Measurements from ENCODE around the gene LMOD1. TPM values are rescaled to one million over a fixed set of nuclear protein-coding genes. Genes with fewer than 3 reads are reported as not detected.

LMOD1 gene
- total and polyA plus RNA-seq, 5 experiments from 2014 or later: not detected

DNA sequence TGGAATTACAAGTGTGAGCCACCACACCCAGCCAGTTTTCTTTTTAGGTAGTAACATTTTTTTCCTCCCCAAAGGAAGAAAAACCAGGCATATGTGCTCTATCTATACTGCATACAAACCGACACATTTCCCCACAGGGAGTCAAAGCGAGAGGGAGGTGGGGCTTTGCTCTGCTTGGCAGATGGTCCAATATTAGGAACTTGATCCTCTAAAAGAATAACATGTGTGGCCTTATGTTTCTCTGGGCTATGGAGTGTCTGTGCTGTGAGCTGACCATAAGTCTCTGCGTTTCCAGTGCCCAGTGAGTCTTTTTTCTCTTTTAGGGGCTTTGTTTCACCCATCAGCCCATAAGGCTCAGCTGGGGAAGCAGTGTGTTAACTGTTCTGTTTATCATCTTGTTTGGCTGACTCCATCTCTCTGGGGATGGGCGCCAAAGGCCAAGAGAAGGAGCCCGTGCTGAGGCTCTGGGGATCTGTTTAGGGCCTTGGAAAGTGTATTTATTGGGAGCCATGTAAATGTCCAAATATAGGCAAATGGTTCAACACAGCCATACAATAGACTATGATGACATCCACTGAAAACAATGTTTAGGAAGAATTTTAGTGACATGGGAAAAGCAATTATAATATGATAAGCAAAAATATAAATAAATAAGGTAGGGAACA, 20.2 kb downstream of the LMOD1 start:
- H3K4me3 Mint-ChIP-seq: no peak overlapping the region
- H3K27ac Mint-ChIP-seq: no peak overlapping the region
- H3K4me1 Mint-ChIP-seq: peaks cover 0 to 2% (median 0%) of the 10 kb centered on the region in 4 donors
- POLR2A ChIA-PET: interaction anchor here (0.5 kb wide), 1 partner anchor 61 kb away, joined by 4 read pairs; no protein-coding TSS in a partner anchor
- H3K9me3 Mint-ChIP-seq: no peaks in the 10 kb centered on the region
- ATAC-seq: no peak
- no peaks in the 10 kb centered on the region for H3K36me3 Mint-ChIP-seq
- DNase-seq: no peak
- H3K27me3 Mint-ChIP-seq: peaks cover 6 to 18% (median 10%) of the 10 kb centered on the region in 5 donors

DNA sequence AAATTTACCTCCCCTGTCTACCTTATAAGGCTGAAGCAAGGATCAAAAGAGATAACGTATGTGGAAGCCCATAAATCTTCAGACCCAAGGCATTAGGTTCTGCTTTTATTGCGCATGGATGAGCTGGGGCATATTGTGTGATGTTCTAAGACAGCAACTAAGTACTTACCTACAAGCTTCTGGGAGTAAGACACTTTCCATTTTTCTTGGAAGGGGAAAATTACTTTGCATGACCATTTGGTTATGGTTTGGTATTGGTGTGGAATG, 21.1 kb downstream of the LMOD1 start:
- Mint-ChIP-seq H3K36me3 (no peaks in the 10 kb centered on the region), H3K4me1 (peaks cover 0 to 2% (median 0%) of the 10 kb centered on the region in 4 donors), H3K27me3 (peaks cover 7 to 21% (median 10%) of the 10 kb centered on the region in 5 donors), H3K9me3 (no peaks in the 10 kb centered on the region), H3K27ac (no peak overlapping the region), H3K4me3 (no peak overlapping the region)
- DNase-seq (no peak), ATAC-seq (no peak)
- POLR2A ChIA-PET: no interaction called here

DNA sequence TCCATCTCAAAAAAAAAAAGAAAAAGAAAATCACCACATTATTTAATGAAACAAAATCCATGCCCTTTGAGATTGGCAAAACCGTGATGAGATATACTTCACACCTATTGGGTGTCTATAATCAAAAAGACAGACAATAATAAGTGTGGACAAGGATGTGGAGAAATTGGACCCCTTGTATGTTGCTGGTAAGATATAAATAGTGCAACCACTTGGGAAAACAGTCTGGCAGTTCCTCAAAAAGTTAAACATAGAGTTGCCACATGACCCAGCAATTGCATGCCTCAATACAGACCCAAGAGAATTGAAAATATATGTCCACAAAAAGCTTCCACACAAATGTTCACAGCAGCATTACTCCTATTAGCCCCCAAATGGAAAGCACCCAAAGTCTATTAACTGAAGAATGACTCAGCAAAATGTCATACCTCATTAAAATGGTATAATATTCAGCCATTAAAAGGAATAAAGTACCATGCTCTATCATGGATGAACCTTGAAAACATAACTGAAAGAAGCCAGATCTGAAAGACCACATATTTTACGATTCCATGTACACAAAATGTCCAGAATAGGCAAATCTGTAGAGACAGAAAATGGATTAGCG, 24.3 kb downstream of the LMOD1 start:
- no peaks in the 10 kb centered on the region for H3K36me3 Mint-ChIP-seq
- peaks cover 7 to 21% (median 10%) of the 10 kb centered on the region in 5 donors for H3K27me3 Mint-ChIP-seq
- no peak overlapping the region for H3K27ac Mint-ChIP-seq
- no peak for DNase-seq
- H3K4me1 Mint-ChIP-seq: peaks cover 0 to 2% (median 0%) of the 10 kb centered on the region in 4 donors
- ATAC-seq: no peak
- no peaks in the 10 kb centered on the region for H3K9me3 Mint-ChIP-seq
- POLR2A ChIA-PET: no interaction called here
- H3K4me3 Mint-ChIP-seq: no peak overlapping the region

DNA sequence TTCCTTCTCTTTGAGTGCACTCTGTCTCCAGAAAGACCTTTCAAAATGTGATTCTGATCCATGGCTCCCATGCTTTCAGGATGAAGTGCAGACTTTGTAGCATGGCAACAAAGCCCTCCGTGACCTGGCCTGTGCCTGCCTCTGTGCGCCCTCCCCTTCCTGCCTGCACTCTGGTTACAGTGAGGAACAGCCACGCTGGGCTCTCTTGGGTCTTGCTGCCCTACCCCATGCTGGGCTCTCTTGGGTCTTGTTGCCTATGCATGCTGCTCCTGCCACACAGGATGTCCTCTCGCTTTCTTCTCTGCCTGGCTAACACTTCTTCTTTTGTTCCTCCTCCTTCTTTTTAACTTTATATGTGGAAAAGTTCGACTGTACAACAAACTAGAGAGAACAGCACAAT, 28.0 kb downstream of the LMOD1 start:
- DNase-seq (no peak), ATAC-seq (no peak)
- no peaks in the 10 kb centered on the region for H3K9me3 Mint-ChIP-seq
- H3K27ac Mint-ChIP-seq: peak overlapping the region in 1 of 10 donors; percentile 29
- H3K36me3 Mint-ChIP-seq: no peaks in the 10 kb centered on the region
- POLR2A ChIA-PET: no interaction called here
- peaks cover 0 to 2% (median 0%) of the 10 kb centered on the region in 4 donors for H3K4me1 Mint-ChIP-seq
- peaks cover 6 to 22% (median 21%) of the 10 kb centered on the region in 5 donors for H3K27me3 Mint-ChIP-seq
- H3K4me3 Mint-ChIP-seq: no peak overlapping the region

DNA sequence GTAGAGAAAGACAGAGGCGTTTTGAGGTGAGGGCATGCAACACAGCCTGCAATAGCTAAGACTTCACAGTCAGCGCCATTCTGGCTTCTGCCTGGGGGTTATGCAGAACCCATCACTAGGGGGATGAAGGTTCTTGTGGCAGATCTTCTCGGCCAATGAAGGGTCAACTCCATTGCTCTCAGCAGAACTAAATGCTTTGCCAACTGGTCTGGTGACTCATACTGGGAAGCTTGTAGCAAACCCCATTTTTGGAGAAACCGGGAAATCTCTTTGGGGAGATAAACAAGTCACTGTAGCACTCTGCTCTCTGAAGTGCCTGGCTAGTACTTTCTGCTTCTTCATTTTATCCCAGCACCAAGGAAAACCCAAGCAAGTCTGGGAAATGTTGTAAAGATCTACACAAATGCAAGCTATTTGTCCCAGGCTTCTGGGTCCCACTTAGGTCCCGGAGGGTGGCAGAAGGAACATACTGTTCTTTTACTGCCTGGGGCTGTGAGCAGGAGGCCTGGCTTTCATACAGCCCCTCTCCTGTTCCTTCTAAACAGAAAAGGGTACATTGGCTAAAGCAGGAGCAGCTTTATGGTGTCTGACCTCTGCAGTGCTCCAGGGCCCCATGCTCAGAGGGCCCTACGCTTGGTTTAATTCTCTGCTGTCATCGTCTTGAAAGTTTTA, 28.9 kb downstream of the LMOD1 start:
- ATAC-seq: no peak
- POLR2A ChIA-PET: no interaction called here
- Mint-ChIP-seq H3K4me3 (no peak overlapping the region), H3K4me1 (peaks cover 0 to 2% (median 0%) of the 10 kb centered on the region in 4 donors), H3K27ac (peak overlapping the region in 1 of 10 donors; percentile 23), H3K9me3 (no peaks in the 10 kb centered on the region), H3K36me3 (no peaks in the 10 kb centered on the region), H3K27me3 (peaks cover 6 to 22% (median 20%) of the 10 kb centered on the region in 5 donors)
- no peak for DNase-seq

DNA sequence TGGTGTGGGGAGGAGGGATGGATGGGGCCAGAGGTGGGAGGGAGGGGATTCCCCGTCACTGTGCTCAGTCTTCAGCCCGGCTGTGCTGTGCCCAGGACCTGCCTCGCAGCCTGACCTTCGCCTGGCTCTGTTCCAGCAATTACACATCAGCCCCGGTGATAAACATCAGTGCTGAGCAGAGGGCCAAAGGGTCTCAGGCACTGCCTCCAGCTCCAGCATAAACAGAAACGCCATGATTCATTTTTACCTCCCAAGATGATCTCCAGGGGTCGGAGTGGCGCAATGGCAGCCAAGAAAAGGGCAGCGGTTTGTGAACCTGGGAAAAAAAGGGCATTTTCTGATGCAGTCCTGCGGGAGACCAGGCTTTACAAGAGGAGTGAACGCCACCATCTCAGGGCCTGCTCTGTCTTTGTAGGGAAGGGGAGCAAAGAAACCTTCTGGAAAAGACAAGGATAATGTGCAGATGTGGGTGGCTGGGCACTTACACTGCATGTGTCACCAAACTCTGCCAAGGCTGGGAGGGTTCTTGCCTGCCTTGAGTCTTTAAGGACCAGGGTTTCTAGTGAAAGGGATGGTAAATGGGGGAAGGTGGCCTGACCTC, 29.6 kb downstream of the LMOD1 start:
- peak in 1 of 2 donors; percentile 42 for ATAC-seq
- H3K4me1 Mint-ChIP-seq: peaks cover 0 to 2% (median 0%) of the 10 kb centered on the region in 4 donors
- POLR2A ChIA-PET: no interaction called here
- no peaks in the 10 kb centered on the region for H3K9me3 Mint-ChIP-seq
- peaks cover 4 to 22% (median 17%) of the 10 kb centered on the region in 5 donors for H3K27me3 Mint-ChIP-seq
- no peaks in the 10 kb centered on the region for H3K36me3 Mint-ChIP-seq
- DNase-seq: no peak
- no peak overlapping the region for H3K27ac Mint-ChIP-seq
- H3K4me3 Mint-ChIP-seq: no peak overlapping the region

DNA sequence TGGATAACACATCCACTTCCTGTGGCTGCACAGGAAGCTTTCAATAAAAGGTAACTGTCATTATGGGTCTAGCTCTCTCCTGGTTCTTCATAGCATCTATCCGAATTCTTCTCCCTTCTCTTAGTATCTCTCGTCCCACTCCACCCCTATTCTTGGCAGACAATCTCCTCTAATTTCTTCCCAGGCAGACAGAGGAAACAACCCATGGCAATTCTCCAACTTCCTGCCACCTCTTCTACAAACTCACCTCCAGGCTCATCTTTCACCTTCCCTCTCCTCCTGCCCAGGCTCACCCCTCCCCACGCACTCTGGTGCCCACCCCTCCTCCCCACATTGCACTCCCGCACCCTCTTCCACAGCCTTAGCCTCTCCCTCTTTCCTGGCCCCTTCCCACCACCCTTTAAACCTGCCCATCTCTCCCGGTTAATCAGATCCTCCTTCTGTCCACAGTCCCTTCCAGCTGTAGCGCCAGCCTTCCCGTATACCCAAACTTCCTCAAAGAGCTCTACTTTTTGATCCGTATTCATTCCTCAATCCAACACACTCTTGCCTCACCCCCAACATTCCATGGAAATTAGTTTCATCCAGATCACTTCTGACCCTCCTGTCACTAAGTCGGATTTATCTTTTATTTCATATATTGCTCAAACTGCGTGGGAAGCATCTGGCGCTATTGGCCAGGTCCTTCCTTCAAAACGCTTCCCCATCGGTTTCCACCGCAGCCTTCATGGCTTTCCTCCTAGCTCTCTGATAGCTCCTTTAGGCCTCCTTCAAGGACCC, 31.7 kb downstream of the LMOD1 start:
- no peak overlapping the region for H3K27ac Mint-ChIP-seq
- POLR2A ChIA-PET: no interaction called here
- H3K4me1 Mint-ChIP-seq: peaks cover 0 to 2% (median 0%) of the 10 kb centered on the region in 4 donors
- H3K4me3 Mint-ChIP-seq: no peak overlapping the region
- DNase-seq: no peak
- H3K9me3 Mint-ChIP-seq: no peaks in the 10 kb centered on the region
- ATAC-seq: no peak
- no peaks in the 10 kb centered on the region for H3K36me3 Mint-ChIP-seq
- H3K27me3 Mint-ChIP-seq: peaks cover 2 to 20% (median 16%) of the 10 kb centered on the region in 5 donors

DNA sequence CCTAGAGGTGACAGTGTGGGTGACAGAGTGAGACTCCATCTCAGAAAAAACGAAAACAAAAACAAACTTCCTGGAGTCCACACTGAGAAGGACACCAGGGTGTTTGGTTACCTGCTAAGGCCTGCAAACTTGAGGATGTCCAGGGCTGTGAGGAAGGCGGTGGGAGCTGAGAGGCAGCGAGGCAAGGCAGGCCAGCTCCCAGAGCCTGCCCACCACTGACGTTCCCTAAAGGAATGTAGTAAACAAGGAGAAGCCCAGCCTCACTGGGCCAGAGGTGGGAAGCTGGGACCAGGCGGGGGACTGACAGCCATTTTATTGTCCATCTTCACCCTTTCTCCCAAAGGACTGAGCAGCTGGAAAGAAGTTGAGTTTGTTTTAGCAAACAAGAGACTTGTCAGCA, 33.5 kb downstream of the LMOD1 start:
- peaks cover 0 to 20% (median 17%) of the 10 kb centered on the region in 5 donors for H3K27me3 Mint-ChIP-seq
- POLR2A ChIA-PET: no interaction called here
- peaks cover 0 to 2% (median 0%) of the 10 kb centered on the region in 4 donors for H3K4me1 Mint-ChIP-seq
- DNase-seq (no peak), ATAC-seq (no peak)
- no peak overlapping the region for H3K27ac Mint-ChIP-seq
- H3K4me3 Mint-ChIP-seq: no peak overlapping the region
- no peaks in the 10 kb centered on the region for H3K9me3 Mint-ChIP-seq
- no peaks in the 10 kb centered on the region for H3K36me3 Mint-ChIP-seq

DNA sequence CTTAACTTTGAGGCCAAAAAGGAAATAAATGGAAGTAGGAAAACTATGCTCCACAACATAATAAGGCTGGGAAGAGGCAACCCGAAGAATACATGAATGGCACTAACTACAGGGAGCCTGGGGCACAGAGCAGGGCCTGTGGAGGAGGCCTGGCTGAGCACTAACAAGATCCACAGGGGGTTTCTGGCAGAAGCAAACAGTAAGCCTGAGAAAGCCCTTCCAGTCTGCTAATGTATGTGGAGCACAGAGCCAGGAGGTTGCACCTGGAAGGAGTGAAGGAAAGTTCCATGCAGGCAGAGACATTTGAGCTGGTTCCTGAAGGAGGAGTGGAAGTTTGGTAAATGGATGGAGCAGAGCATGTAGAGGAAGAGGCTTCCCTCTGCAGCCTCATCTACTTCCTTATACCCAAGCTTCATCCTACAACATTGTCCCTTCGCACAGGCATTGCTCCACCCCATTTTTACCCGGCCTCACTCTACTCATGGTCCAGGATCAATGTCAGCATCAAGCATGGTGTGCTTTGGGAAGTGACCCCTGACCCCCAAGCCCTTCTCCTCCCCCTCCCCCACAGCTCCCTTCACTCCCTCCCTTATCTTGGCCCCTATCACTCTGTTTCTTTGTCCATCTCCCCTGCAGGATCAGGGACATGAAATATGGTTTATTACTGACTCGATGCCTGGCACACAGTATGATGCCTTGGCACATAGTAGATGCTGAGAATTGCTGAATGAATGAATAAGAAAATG, 34.3 kb downstream of the LMOD1 start:
- DNase-seq (no peak), ATAC-seq (no peak)
- POLR2A ChIA-PET: no interaction called here
- no peak overlapping the region for H3K4me3 Mint-ChIP-seq
- H3K27me3 Mint-ChIP-seq: peaks cover 0 to 20% (median 17%) of the 10 kb centered on the region in 5 donors
- no peaks in the 10 kb centered on the region for H3K36me3 Mint-ChIP-seq
- no peaks in the 10 kb centered on the region for H3K9me3 Mint-ChIP-seq
- no peak overlapping the region for H3K27ac Mint-ChIP-seq
- peaks cover 0 to 2% (median 0%) of the 10 kb centered on the region in 4 donors for H3K4me1 Mint-ChIP-seq

DNA sequence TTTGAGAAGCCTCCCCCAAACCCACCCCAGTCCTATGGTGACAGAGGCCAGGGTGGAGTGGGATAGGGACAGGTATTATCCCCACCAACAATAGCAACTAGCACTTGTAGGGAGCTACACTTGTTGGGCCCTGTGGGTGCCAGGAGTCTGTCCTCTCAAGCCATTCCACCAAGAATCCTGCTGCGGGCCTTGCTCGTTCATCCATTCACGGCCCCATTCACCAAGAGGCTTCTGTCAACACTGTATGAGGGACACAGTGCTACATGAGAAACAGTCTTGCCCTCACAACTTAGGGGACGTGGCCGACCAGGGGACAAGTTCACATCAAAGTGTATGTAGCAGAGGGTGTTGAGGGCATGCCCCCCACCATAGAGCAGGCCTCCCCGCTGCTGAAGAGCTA, 38.7 kb downstream of the LMOD1 start:
- H3K27ac Mint-ChIP-seq: no peak overlapping the region
- POLR2A ChIA-PET: no interaction called here
- H3K9me3 Mint-ChIP-seq: no peaks in the 10 kb centered on the region
- DNase-seq (no peak), ATAC-seq (no peak)
- H3K4me3 Mint-ChIP-seq: no peak overlapping the region
- H3K27me3 Mint-ChIP-seq: peaks cover 0 to 6% (median 0%) of the 10 kb centered on the region in 5 donors
- H3K36me3 Mint-ChIP-seq: no peaks in the 10 kb centered on the region
- no peaks in the 10 kb centered on the region for H3K4me1 Mint-ChIP-seq

DNA sequence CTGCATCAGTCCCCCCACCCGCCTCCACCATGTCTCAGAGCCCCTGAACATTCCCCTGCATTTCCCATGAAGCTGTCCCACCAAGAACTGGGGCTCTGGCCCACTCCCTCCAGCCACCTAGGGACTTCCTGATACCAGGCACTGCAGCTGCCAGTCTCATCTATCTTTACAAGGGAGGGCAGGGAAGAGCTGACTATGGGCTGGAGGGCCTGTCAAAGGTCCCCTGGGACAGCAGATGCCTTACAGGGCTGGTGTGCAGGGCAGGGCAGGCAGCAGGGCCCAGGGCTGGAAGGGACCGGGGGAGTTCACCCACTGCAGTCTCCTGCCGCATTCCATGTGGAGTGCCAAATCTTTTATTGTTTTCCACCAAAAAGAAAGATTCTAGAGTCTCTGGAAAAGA, 40.0 kb downstream of the LMOD1 start:
- POLR2A ChIA-PET: no interaction called here
- DNase-seq: no peak
- Mint-ChIP-seq H3K4me1 (no peaks in the 10 kb centered on the region), H3K27ac (no peak overlapping the region), H3K36me3 (no peaks in the 10 kb centered on the region), H3K27me3 (peaks cover 0 to 6% (median 0%) of the 10 kb centered on the region in 5 donors), H3K9me3 (no peaks in the 10 kb centered on the region), H3K4me3 (no peak overlapping the region)
- ATAC-seq: no peak

DNA sequence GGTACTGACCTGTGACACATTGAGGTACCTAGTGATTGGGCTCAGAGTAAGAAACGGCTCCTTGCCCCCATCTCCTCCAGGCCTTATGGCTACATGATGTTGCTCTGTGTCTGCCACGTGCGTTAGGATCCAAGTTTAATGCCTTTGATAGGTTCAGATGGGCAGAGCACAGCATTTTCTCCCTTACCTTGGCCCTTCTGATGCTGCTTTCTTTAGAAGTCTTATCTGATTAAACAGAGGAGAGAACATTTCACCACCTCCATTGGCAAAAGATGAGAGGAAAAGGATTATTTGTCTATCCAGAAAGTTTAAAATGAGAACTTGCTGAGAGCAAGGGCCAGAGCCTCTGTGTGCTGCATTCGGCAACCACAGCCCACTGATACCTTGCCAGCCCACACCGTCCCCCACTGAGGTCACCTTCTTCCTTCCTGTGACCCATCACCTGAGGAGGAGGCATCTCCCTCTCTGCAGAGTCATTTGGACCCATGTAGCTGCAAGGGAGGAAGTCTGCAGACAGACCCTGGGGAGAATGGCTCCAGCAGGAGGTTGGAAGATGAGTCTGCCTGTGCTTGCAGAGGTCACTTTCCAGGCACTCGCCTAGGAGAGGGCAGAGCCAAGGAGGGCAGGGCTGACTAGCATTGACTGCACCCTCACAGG, 41.0 kb downstream of the LMOD1 start:
- DNase-seq: no peak
- Mint-ChIP-seq H3K36me3 (no peaks in the 10 kb centered on the region), H3K27ac (no peak overlapping the region), H3K9me3 (no peaks in the 10 kb centered on the region), H3K27me3 (peaks cover 0 to 6% (median under 1%) of the 10 kb centered on the region in 5 donors), H3K4me1 (no peaks in the 10 kb centered on the region), H3K4me3 (no peak overlapping the region)
- POLR2A ChIA-PET: no interaction called here
- no peak for ATAC-seq

All from naive thymus-derived CD8-positive, alpha-beta T cell (primary cell).